HCT116 (cell line): ENCODE data around the gene DHRS7B. TPM values are rescaled to one million over a fixed set of nuclear protein-coding genes. Genes with fewer than 3 reads are reported as not detected.

Source experiments
- ATAC-seq: fragments of 200-7000 bp; cut with Tn5 transposase; 2 replicates; pipeline ENCODE4 v1.9.1; 2020; ENCODE audit warnings: mild to moderate bottlenecking, moderate library complexity
- BruUV-seq: library from RNA; stranded (reverse); fragments of 400-500 nt; replicated peaks from 2 replicates; lab custom pipeline; 2021; lab: Mats Ljungman, UMichigan
- CTCF ChIA-PET: fragments of 300-600 bp; sonication (Branson Sonifier 250); formaldehyde crosslinking; loops from one replicate; lab custom pipeline; 2021; ENCODE audit warnings: antibody characterized with exemption; lab: Charles Lee
- POLR2A ChIA-PET: fragments of 300-600, 350-600 bp; sonication (Branson Sonifier 250); formaldehyde crosslinking; loops from one replicate; lab custom pipeline; 2021; ENCODE audit warnings: antibody characterized with exemption; lab: Charles Lee
- RAD21 ChIA-PET, 2 experiments: fragments of 300-600 bp; sonication (Branson Sonifier 250); formaldehyde crosslinking; loops; one replicate each; lab custom pipeline; 2023; ENCODE audit warnings: low total read pairs in 2 of 2; ENCODE audit not compliant: uncharacterized antibody in 2 of 2, unreplicated experiment in 2 of 2, low non-redundant PET in 1 of 2; lab: Charles Lee
- DNase-seq: peaks from one replicate; pipeline ENCODE4 v3.0.0-alpha.2; 2010; ENCODE audit warnings: low read depth, low spot score
- H2AFZ ChIP-seq: fragments of 200-600 bp; shearing (Covaris generic), sonication (generic); 2 replicates; pipeline ENCODE4 v1.6.1; 2017; ENCODE audit warnings: low read depth, mixed run types, mixed read lengths, antibody characterized with exemption, low read length; ENCODE audit not compliant: poor library complexity, severe bottlenecking
- H3K27ac ChIP-seq: 2 replicates; pipeline ENCODE4 v1.5.1; 2012; ENCODE audit warnings: low read depth, low read length
- H3K27me3 ChIP-seq: fragments of 200-600 bp; sonication (generic); 2 replicates; pipeline ENCODE4 v1.6.1; 2016; ENCODE audit warnings: mixed run types, low read length, mixed read lengths; ENCODE audit not compliant: insufficient read depth
- H3K36me3 ChIP-seq, 2 experiments: fragments of 200-500 bp in 1 of 2; fragments of 200-600 bp in 1 of 2; sonication (Bioruptor generic) in 1 of 2; sonication (generic) in 1 of 2; 2 replicates each; pipeline versions ENCODE4 v1.5.1 to v1.6.1; 2014 to 2016; ENCODE audit warnings: low read length in 2 of 2, inconsistent platforms in 1 of 2, mixed read lengths in 1 of 2, mixed run types in 1 of 2; ENCODE audit not compliant: insufficient read depth in 2 of 2, control insufficient read depth in 1 of 2
- H3K4me1 ChIP-seq, 2 experiments: fragments of 200-600 bp in 1 of 2; sonication (generic) in 1 of 2; 2 replicates each; pipeline versions ENCODE4 v1.5.1 to v1.6.1; 2012 to 2017; ENCODE audit warnings: low read length in 2 of 2, inconsistent platforms in 1 of 2, mild to moderate bottlenecking in 1 of 2, mixed read lengths in 1 of 2, mixed run types in 1 of 2, moderate library complexity in 1 of 2; ENCODE audit not compliant: insufficient read depth in 2 of 2, control insufficient read depth in 1 of 2
- H3K4me2 ChIP-seq: fragments of 200-600 bp; sonication (generic); 2 replicates; pipeline ENCODE4 v1.6.1; 2017; ENCODE audit warnings: mixed run types, low read length, mixed read lengths
- H3K4me3 ChIP-seq, 2 experiments: fragments of 200-600 bp in 1 of 2; sonication (generic) in 1 of 2; replicated peaks in 1 of 2; 2 replicates each; pipeline ENCODE4 v1.5.1; 2011 to 2016; ENCODE audit warnings: low read length in 2 of 2, control low read depth in 1 of 2, low read depth in 1 of 2, mild to moderate bottlenecking in 1 of 2, mixed read lengths in 1 of 2, mixed run types in 1 of 2
- H3K79me2 ChIP-seq: fragments of 200-600 bp; sonication (generic); 2 replicates; pipeline ENCODE4 v1.6.1; 2017; ENCODE audit warnings: mild to moderate bottlenecking, mixed run types, low read length, moderate library complexity, mixed read lengths; ENCODE audit not compliant: insufficient read depth
- H3K9ac ChIP-seq: fragments of 200-600 bp; sonication (generic); 2 replicates; pipeline ENCODE4 v1.6.1; 2016; ENCODE audit warnings: low read length, mixed read lengths
- H3K9me2 ChIP-seq: fragments of 200-600 bp; sonication (generic), shearing (Covaris generic); 2 replicates; pipeline ENCODE4 v1.6.1; 2017; ENCODE audit warnings: mixed run types, mild to moderate bottlenecking, moderate library complexity; ENCODE audit not compliant: insufficient read depth
- H3K9me3 ChIP-seq, 2 experiments: fragments of 200-500 bp in 1 of 2; fragments of 200-600 bp in 1 of 2; sonication (Bioruptor generic) in 1 of 2; sonication (generic) in 1 of 2; 2 replicates each; pipeline ENCODE4 v1.6.1; 2014 to 2017; ENCODE audit warnings: low read length in 2 of 2, mixed read lengths in 2 of 2, inconsistent platforms in 1 of 2, low read depth in 1 of 2, mild to moderate bottlenecking in 1 of 2, mixed run types in 1 of 2, moderate library complexity in 1 of 2; ENCODE audit not compliant: control insufficient read depth in 1 of 2, insufficient read depth in 1 of 2
- H4K20me1 ChIP-seq: fragments of 200-600 bp; sonication (generic), shearing (Covaris generic); 2 replicates; pipeline ENCODE4 v1.6.1; 2017; ENCODE audit warnings: mixed run types, mild to moderate bottlenecking, moderate library complexity; ENCODE audit not compliant: insufficient read depth
- ATF3 ChIP-seq: IDR thresholded peaks from 2 replicates; pipeline ENCODE4 v1.6.1; 2012
- CBX3 ChIP-seq: IDR thresholded peaks from 2 replicates; pipeline ENCODE4 v1.6.1; 2012; ENCODE audit warnings: low read depth
- CEBPB ChIP-seq: IDR thresholded peaks from 2 replicates; pipeline ENCODE4 v1.6.1; 2012; ENCODE audit warnings: low read depth
- ELF1 ChIP-seq: IDR thresholded peaks from 2 replicates; pipeline ENCODE4 v1.6.1; 2012; ENCODE audit warnings: low read depth, borderline replicate concordance
- EZH2 ChIP-seq: fragments of 200-600 bp; sonication (generic); IDR thresholded peaks from 2 replicates; pipeline ENCODE4 v1.6.1; 2017; ENCODE audit warnings: antibody characterized with exemption, mixed run types
- EZH2phosphoT487 ChIP-seq: fragments of 200-600 bp; IDR thresholded peaks from 2 replicates; pipeline ENCODE4 v1.6.1; 2018; ENCODE audit warnings: antibody characterized with exemption, borderline replicate concordance
- JUND ChIP-seq: IDR thresholded peaks from 2 replicates; pipeline ENCODE4 v1.6.1; 2012
- MAX ChIP-seq: IDR thresholded peaks from 2 replicates; pipeline ENCODE4 v1.6.1; 2012
- POLR2A ChIP-seq: IDR thresholded peaks from 2 replicates; pipeline ENCODE4 v1.7.0; 2011; ENCODE audit warnings: borderline replicate concordance; ENCODE audit not compliant: insufficient read depth, insufficient read length; ENCODE audit errors: extremely low read depth
- POLR2AphosphoS5 ChIP-seq: IDR thresholded peaks from 2 replicates; pipeline ENCODE4 v1.6.1; 2011; ENCODE audit warnings: mild to moderate bottlenecking, low read depth, low read length, moderate library complexity
- REST ChIP-seq: IDR thresholded peaks from 2 replicates; pipeline ENCODE4 v1.6.1; 2012; ENCODE audit warnings: low read depth
- SP1 ChIP-seq: IDR thresholded peaks from 2 replicates; pipeline ENCODE4 v1.6.1; 2012; ENCODE audit warnings: low read depth
- SRF ChIP-seq: IDR thresholded peaks from 2 replicates; pipeline ENCODE4 v1.6.1; 2012; ENCODE audit warnings: low read depth
- TCF7L2 ChIP-seq: IDR thresholded peaks from 2 replicates; pipeline ENCODE4 v1.7.0; 2011; ENCODE audit warnings: borderline replicate concordance, inconsistent platforms; ENCODE audit not compliant: insufficient read depth, insufficient read length; ENCODE audit errors: extremely low read depth
- ZFX ChIP-seq: fragments of 450-650 bp; IDR thresholded peaks from 2 replicates; pipeline ENCODE4 v1.6.1; 2017
- ZNF274 ChIP-seq: fragments of 200-500 bp; sonication (Bioruptor generic); IDR thresholded peaks from 2 replicates; pipeline ENCODE4 v1.6.1; 2014; ENCODE audit warnings: mild to moderate bottlenecking, low read depth, low read length, inconsistent platforms
- intact Hi-C: fragments of 100-400 bp; cut with micrococcal nuclease; formaldehyde crosslinking; loops from 2 replicates; pipeline ENCODE4 v1.10.0; 2022
- total RNA-seq: library from RNA; stranded (reverse); gene quantifications from one replicate; pipeline ENCODE4 v1.2.1, GENCODE V29; 2021; ENCODE audit not compliant: unreplicated experiment
- TF ChIP-seq, protein P1 (sequence below): IDR thresholded peaks from 2 replicates; pipeline ENCODE4 v1.6.1; 2011; ENCODE audit warnings: mild to moderate bottlenecking, low read length, moderate library complexity; ENCODE audit not compliant: insufficient replicate concordance; ENCODE audit errors: extremely low read depth

The DHRS7B gene
- total RNA-seq, 1 experiment from 2014 or later, result 19.6 TPM

DNA sequence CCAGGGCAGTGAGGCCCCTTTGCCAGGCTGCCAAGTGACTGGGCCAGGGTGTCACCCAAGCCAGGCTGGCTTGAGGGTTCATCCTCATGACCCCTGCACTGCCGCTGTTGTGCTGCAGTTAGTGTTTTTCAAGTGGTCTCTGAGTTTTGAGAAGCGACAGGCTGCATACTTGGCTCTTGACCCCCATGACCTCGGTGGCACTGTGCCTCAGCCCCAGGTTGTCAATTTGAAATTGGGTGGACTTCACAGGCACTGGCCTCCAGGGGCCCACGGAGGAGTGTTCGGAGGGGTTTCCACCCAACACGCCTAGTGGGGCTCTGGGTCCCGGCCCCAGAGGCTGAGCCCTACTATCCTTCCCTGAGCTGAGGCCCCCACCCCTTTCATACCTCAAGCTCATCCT lies 42.7 kb downstream of the DHRS7B start:
- no peaks in the 10 kb centered on the region for H3K36me3 ChIP-seq
- ATAC-seq (no peak), DNase-seq (no peak)
- H3K9me3 ChIP-seq, result no peaks in the 10 kb centered on the region
- no peak overlapping the region for H3K4me3 ChIP-seq
- no peak overlapping the region for H3K27ac ChIP-seq
- RAD21 ChIA-PET, result no interaction called here
- no TSS peak for BruUV-seq
- H3K9ac ChIP-seq, result no peak overlapping the region
- CTCF ChIA-PET, result no interaction called here
- POLR2A ChIA-PET, result no interaction called here
- H3K27me3 ChIP-seq, result no peaks in the 10 kb centered on the region
- H3K4me2 ChIP-seq, result no peak overlapping the region
- no peak overlapping the region for H2AFZ ChIP-seq
- H3K9me2 ChIP-seq, result no peaks in the 10 kb centered on the region
- H3K79me2 ChIP-seq, result peaks cover 4% of the 10 kb centered on the region; the same call in 1 of the 2 replicates
- no peaks in the 10 kb centered on the region for H3K4me1 ChIP-seq
- 0 out of 2 replicates have a peak, but pooled peaks cover 1% of the 10 kb centered on the region for H4K20me1 ChIP-seq
- no peak for TF ChIP-seq POLR2AphosphoS5
- no peak for TF ChIP-seq ZFX
- intact Hi-C loops, result no loop called here

DNA sequence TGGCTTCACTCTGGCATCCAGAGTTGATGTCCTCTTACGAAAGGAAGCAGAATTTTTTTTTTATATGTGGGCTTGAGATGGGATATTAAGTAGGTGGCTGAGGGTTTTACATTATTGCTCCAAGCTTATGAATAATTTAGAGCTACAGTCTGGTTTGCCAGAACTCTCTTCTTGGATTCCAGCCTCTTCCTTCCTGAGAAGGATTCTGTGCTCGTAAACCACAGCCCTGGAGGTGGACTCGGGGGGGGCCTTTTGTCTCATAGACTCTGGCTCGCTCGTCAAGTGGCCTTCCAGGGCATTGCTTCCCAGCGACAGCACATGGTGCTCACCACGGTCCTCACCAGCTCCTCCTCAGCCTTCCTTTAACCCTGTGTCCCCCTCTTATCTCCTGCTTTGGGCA lies 44.0 kb downstream of the DHRS7B start:
- CTCF ChIA-PET, result interaction anchor here (1.0 kb wide), 1 partner anchor 24 kb away, joined by 3 read pairs; no protein-coding TSS in a partner anchor
- peaks cover 4% of the 10 kb centered on the region; the same call in 1 of the 2 replicates for H3K79me2 ChIP-seq
- H3K9me3 ChIP-seq, result no peaks in the 10 kb centered on the region
- no peak overlapping the region for H3K4me2 ChIP-seq
- H3K27me3 ChIP-seq, result no peaks in the 10 kb centered on the region
- H3K9me2 ChIP-seq, result no peaks in the 10 kb centered on the region
- no peak overlapping the region for H3K4me3 ChIP-seq
- RAD21 ChIA-PET, result no interaction called here
- no peak overlapping the region for H2AFZ ChIP-seq
- H3K27ac ChIP-seq, result no peak overlapping the region
- H3K36me3 ChIP-seq, result no peaks in the 10 kb centered on the region
- H3K9ac ChIP-seq, result no peak overlapping the region
- H3K4me1 ChIP-seq, result no peaks in the 10 kb centered on the region
- DNase-seq (no peak), ATAC-seq (no peak)
- no peaks in the 10 kb centered on the region for H4K20me1 ChIP-seq
- no TSS peak for BruUV-seq
- intact Hi-C loops, result no loop called here
- POLR2A ChIA-PET, result no interaction called here
- no peak for TF ChIP-seq EZH2
- TF ChIP-seq JUND, result no peak
- no peak for TF ChIP-seq POLR2A
- TF ChIP-seq TCF7L2, result no peak
- TF ChIP-seq ELF1, result no peak
- no peak for TF ChIP-seq SP1
- TF ChIP-seq CBX3, result no peak
- no peak for TF ChIP-seq EZH2phosphoT487
- TF ChIP-seq SRF, result no peak
- no peak for TF ChIP-seq REST
- TF ChIP-seq MAX, result no peak
- no peak for TF ChIP-seq CEBPB
- TF ChIP-seq ZNF274, result no peak
- no peak for TF ChIP-seq ATF3
- no peak for TF ChIP-seq POLR2AphosphoS5
- TF ChIP-seq, protein P1, sequence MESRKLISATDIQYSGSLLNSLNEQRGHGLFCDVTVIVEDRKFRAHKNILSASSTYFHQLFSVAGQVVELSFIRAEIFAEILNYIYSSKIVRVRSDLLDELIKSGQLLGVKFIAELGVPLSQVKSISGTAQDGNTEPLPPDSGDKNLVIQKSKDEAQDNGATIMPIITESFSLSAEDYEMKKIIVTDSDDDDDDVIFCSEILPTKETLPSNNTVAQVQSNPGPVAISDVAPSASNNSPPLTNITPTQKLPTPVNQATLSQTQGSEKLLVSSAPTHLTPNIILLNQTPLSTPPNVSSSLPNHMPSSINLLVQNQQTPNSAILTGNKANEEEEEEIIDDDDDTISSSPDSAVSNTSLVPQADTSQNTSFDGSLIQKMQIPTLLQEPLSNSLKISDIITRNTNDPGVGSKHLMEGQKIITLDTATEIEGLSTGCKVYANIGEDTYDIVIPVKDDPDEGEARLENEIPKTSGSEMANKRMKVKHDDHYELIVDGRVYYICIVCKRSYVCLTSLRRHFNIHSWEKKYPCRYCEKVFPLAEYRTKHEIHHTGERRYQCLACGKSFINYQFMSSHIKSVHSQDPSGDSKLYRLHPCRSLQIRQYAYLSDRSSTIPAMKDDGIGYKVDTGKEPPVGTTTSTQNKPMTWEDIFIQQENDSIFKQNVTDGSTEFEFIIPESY, result no peak
